Common myeloid progenitor, CD34-positive (primary cell): Measurements from ENCODE around the gene CDC42BPG.

Source experiments
- CTCF ChIA-PET: fragments of 350-600 bp; sonication (Branson Sonifier 250); formaldehyde crosslinking; loops from one replicate; lab custom pipeline; 2021; ENCODE audit warnings: antibody characterized with exemption; lab: Charles Lee
- POLR2A ChIA-PET: fragments of 350-600 bp; sonication (Branson Sonifier 250); formaldehyde crosslinking; loops from one replicate; lab custom pipeline; 2021; ENCODE audit warnings: antibody characterized with exemption; lab: Charles Lee
- DNase-seq, 3 donors: peaks; one replicate each; pipeline versions ENCODE4 v3.0.0 to v3.0.0-alpha.2; 2013
- H3K27ac ChIP-seq, 2 experiments: 1 replicate in 1 of 2; 2 replicates in 1 of 2; pipeline ENCODE4 v1.7.0; 2013; ENCODE audit warnings: inconsistent platforms in 2 of 2, low read length in 2 of 2, mild to moderate bottlenecking in 2 of 2, low read depth in 1 of 2, moderate library complexity in 1 of 2; ENCODE audit not compliant: severe bottlenecking in 2 of 2, insufficient read depth in 1 of 2, poor library complexity in 1 of 2
- H3K27me3 ChIP-seq, 5 experiments: replicated peaks in 2 of 5; 1 replicate in 3 of 5; 2 replicates in 2 of 5; pipeline versions ENCODE4 v1.6.1 to v1.7.0; 2013; ENCODE audit warnings: low read length in 4 of 5, mild to moderate bottlenecking in 2 of 5, moderate library complexity in 2 of 5, inconsistent platforms in 1 of 5; ENCODE audit not compliant: insufficient read depth in 5 of 5, control insufficient read depth in 4 of 5
- H3K36me3 ChIP-seq, 4 experiments: 1 replicate in 2 of 4; 2 replicates in 2 of 4; pipeline versions ENCODE4 v1.6.1 to v1.7.0; 2013; ENCODE audit warnings: low read length in 3 of 4, control low read depth in 1 of 4, mild to moderate bottlenecking in 1 of 4; ENCODE audit not compliant: control insufficient read depth in 4 of 4, insufficient read depth in 4 of 4
- H3K4me1 ChIP-seq, 4 experiments: 1 replicate in 3 of 4; 2 replicates in 1 of 4; pipeline versions ENCODE4 v1.6.1 to v1.7.1; 2013; ENCODE audit warnings: low read length in 3 of 4, mild to moderate bottlenecking in 3 of 4, control low read depth in 1 of 4, inconsistent platforms in 1 of 4, moderate library complexity in 1 of 4; ENCODE audit not compliant: control insufficient read depth in 4 of 4, insufficient read depth in 4 of 4; ENCODE audit errors: control extremely low read depth in 1 of 4
- H3K4me3 ChIP-seq, 7 experiments: 1 replicate in 4 of 7; 2 replicates in 3 of 7; pipeline versions ENCODE4 v1.5.1 to v1.7.0; 2013; ENCODE audit warnings: mild to moderate bottlenecking in 7 of 7, low read length in 6 of 7, moderate library complexity in 6 of 7, inconsistent platforms in 2 of 7, low read depth in 2 of 7, control low read depth in 1 of 7; ENCODE audit not compliant: insufficient read depth in 4 of 7, control insufficient read depth in 1 of 7; ENCODE audit errors: extremely low read depth in 1 of 7
- H3K9me3 ChIP-seq, 5 experiments: 1 replicate in 4 of 5; 2 replicates in 1 of 5; pipeline versions ENCODE4 v1.6.1 to v1.7.1; 2013; ENCODE audit warnings: low read length in 4 of 5, mild to moderate bottlenecking in 2 of 5, inconsistent platforms in 1 of 5, low read depth in 1 of 5, moderate library complexity in 1 of 5; ENCODE audit not compliant: control insufficient read depth in 4 of 5, insufficient read depth in 2 of 5; ENCODE audit errors: control extremely low read depth in 1 of 5
- WGBS: methylation state at CpG from one replicate; pipeline ENCODE4 v1.1.5; 2013; ENCODE audit not compliant: insufficient coverage; 5-methylcytosine and 5-hydroxymethylcytosine counted together

Gene CDC42BPG

DNA sequence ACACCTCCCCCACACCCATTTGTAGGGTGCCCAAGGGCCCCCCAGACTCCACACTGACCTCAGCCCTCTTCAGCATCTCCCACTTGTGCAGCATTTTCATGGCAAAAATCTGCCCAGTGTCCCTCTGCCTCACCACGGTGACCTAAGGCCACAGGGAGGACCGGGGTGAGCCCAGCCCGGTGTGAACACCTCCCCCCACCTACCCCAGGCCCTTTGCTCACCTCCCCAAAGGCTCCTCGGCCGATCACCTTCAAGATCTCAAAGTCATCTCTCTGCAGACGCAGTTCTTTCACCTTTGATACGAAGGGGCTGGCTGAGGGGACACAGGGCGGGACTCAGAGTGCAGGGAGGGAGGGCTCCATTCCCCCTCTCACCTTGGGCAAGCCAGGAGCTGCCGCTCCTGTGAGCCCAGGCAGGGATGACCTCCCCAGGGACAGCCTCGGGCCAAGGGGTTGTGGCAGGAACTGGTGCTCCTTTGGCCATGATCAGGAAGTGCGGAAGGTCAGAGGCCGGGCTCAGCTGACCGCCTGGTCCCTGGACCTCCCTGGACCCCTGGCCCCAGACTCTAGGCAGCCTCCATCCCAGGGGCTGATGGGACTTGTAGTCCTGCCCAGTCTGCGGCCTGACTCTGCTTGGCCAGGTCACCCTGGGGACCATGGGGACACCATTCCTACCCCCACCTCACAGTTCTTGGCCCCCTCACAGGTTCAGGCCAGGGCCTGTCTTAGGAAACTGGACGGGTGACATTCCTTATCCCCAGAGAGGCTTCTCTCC is 2.7 kb downstream of the CDC42BPG start:
- no peak for DNase-seq
- 93% methylated on average over 12 of the region's 15 CpGs for WGBS
- H3K27ac ChIP-seq = no peak overlapping the region

DNA sequence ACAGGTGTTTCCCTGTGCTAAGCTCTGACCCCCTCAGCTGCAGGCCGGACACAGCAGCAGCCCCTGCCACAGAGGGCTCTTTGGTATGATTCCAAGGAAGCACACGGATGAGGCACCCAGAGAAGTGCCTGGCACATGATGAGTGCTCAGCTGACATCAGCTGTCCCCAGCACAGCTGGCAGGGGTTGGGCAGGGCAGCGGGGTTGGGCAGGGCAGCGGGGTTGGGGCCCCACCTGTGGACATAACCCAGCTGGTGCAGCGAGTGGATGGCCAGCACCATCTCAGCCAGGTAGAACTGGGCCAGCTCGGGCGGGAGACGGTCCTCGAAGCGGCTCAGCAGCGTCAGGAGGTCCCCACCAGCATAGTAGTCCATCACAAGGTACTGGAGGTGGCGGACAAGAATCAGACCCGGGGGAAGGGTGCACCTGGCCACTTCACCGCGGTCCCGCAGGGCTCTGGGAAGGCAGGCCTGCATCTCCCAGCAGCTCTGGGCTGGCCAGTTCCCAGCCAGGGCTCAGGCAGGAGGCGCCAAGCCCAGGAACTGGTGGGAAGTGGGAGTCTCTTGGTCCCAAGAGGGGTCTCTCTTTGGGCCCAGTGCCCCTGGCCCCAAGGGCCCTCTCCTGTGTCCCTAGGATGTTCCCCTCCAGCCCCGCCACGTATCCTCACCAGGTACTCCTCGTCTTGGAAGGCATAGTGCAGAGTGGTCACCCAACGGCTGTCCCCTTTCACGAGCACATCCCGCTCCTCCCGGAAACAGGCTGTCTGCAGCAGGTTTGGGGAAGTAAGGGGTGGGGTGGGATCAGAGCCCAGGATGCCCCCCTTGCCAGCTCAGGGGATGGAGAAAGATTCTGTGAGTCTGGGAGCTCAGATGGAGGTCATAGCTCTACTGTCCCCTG is 4.3 kb downstream of the CDC42BPG start:
- CTCF ChIA-PET = interaction anchor here (0.7 to 33.3 kb wide), 6 partner anchors 8 to 52 kb away, joined by 3 to 1071 read pairs (median 4); partner anchors contain the start of gene EHD1

More for the DNA sequence above, 2.7 kb downstream of the CDC42BPG start:
- ChIA-PET POLR2A (no interaction called here), CTCF (interaction anchor here (16.1 to 33.3 kb wide), 2 partner anchors 23 to 48 kb away, joined by 268 to 1071 read pairs; partner anchors contain the start of gene EHD1)
- peaks cover 0 to 14% (median 2%) of the 10 kb centered on the region in 4 experiments for H3K36me3 ChIP-seq
- H3K4me3 ChIP-seq = no peak overlapping the region
- H3K4me1 ChIP-seq = peaks cover 0 to 13% (median 9%) of the 10 kb centered on the region in 4 experiments
- no peaks in the 10 kb centered on the region for H3K9me3 ChIP-seq
- no peaks in the 10 kb centered on the region for H3K27me3 ChIP-seq

DNA sequence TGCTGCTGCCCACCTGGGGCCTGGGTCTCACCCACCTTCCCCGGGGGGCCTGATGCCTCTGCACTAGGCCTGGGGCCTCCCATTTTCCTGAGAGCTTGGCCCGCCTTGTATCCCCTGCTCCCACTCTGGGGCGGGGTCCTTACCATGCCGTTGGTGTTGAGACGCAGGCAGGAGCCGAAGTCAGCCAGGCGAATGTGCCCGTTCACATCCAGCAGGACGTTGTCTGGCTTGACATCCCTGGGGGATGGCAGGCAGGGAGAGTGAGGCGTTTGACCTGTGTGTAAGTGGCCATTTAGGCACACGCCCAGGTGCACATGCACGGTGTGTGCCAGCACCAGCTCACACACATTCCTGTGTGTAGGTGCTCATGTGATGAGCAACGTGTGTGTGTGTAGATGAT is 5.1 kb downstream of the CDC42BPG start:
- Histone ChIP-seq H3K27me3 (no peaks in the 10 kb centered on the region), H3K9me3 (no peaks in the 10 kb centered on the region), H3K4me1 (peaks cover 0 to 10% (median 6%) of the 10 kb centered on the region in 4 experiments), H3K27ac (no peak overlapping the region), H3K4me3 (no peak overlapping the region), H3K36me3 (peaks cover 0 to 22% (median 2%) of the 10 kb centered on the region in 4 experiments)
- DNase-seq = no peak
- CTCF ChIA-PET = interaction anchor here (0.7 to 33.3 kb wide), 3 partner anchors 9 to 51 kb away, joined by 3 to 1071 read pairs (median 6); partner anchors contain the start of gene EHD1
- WGBS = 92% methylated on average over 8 of the region's 13 CpGs
- POLR2A ChIA-PET = no interaction called here

More for the DNA sequence above, 4.3 kb downstream of the CDC42BPG start:
- Histone ChIP-seq H3K27ac (no peak overlapping the region), H3K9me3 (no peaks in the 10 kb centered on the region), H3K4me3 (no peak overlapping the region), H3K36me3 (peaks cover 0 to 19% (median 2%) of the 10 kb centered on the region in 4 experiments), H3K4me1 (peaks cover 0 to 13% (median 8%) of the 10 kb centered on the region in 4 experiments), H3K27me3 (no peaks in the 10 kb centered on the region)
- 95% methylated on average over 18 of the region's 24 CpGs for WGBS
- POLR2A ChIA-PET = no interaction called here
- DNase-seq = no peak

DNA sequence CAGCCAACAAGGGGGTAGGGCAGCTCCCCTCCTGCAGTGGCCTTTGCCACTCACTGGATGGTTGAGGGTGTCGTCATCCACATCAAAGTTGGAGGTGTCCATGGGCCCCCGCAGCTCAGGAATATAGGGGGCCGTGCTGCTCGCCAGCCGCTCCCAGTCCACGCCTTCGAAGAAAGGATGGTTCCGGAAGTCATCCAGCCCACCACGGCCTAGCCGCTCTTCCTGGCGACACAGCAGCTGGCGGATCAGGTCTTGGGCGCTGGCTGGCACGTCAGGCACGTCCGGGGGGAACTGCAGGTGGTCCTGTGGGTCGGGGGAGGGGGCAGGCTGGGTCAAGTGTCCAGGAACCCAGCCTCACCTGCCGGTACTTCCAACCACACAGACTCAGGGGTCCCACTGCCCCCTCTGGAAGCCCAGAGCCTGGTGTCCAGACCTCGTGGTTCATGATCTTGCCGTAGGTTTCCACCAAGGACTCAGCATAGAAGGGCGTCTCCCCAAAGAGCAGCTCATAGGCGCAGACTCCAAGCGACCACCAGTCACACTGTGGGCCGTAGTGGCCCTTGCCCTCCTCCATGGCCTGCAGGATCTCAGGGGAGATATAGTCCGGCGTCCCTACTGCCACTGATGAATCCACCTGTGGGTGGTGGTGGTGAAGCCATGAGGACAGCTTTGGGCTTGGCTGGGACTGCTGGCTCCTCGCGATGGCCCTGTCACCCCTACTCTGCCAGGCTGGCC is 5.7 kb downstream of the CDC42BPG start:
- 96% methylated on average over 21 of the region's 28 CpGs for WGBS
- Histone ChIP-seq H3K27me3 (no peaks in the 10 kb centered on the region), H3K36me3 (peaks cover 0 to 28% (median 2%) of the 10 kb centered on the region in 4 experiments), H3K4me3 (no peak overlapping the region), H3K27ac (no peak overlapping the region), H3K9me3 (no peaks in the 10 kb centered on the region), H3K4me1 (peaks cover 0 to 6% (median 2%) of the 10 kb centered on the region in 4 experiments)
- POLR2A ChIA-PET = no interaction called here
- CTCF ChIA-PET = interaction anchor here (0.5 to 33.3 kb wide), 3 partner anchors 50 to 177 kb away, joined by 4 to 1071 read pairs (median 6); partner anchors contain the start of gene EHD1
- DNase-seq = no peak

DNA sequence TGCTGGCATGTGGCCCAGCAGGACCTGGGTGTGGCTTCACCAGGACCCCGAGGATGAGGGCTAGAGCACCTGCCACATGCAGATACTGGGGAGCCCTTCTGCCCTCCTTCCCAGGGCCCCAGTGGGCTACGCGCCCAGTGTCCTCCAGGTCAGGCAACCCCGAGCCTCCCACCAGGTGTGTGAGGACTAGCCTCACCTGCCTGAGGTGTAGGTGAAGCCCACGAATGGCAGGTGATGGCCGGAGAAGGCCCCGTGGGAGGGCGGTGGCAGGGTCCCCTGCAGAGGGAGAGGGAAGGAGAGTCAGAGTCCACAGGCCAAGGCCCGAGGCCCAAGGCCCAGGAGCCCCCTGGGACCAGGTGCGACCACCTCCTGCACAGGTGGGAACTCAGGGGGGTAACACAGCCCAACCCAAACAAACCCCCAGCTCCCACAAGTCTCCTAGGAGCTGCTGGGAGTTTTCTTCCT is 6.5 kb downstream of the CDC42BPG start:
- no peak overlapping the region for H3K27ac ChIP-seq
- H3K27me3 ChIP-seq = no peaks in the 10 kb centered on the region
- ChIA-PET POLR2A (no interaction called here), CTCF (interaction anchor here (33.3 kb wide), 1 partner anchor 52 kb away, joined by 1071 read pairs; the partner anchor contains the start of gene EHD1)
- peaks cover 0 to 4% (median 0%) of the 10 kb centered on the region in 4 experiments for H3K4me1 ChIP-seq
- 92% methylated on average over 5 of the region's 10 CpGs for WGBS
- no peak overlapping the region for H3K4me3 ChIP-seq
- H3K9me3 ChIP-seq = no peaks in the 10 kb centered on the region
- no peak for DNase-seq
- peaks cover 0 to 33% (median 3%) of the 10 kb centered on the region in 4 experiments for H3K36me3 ChIP-seq

DNA sequence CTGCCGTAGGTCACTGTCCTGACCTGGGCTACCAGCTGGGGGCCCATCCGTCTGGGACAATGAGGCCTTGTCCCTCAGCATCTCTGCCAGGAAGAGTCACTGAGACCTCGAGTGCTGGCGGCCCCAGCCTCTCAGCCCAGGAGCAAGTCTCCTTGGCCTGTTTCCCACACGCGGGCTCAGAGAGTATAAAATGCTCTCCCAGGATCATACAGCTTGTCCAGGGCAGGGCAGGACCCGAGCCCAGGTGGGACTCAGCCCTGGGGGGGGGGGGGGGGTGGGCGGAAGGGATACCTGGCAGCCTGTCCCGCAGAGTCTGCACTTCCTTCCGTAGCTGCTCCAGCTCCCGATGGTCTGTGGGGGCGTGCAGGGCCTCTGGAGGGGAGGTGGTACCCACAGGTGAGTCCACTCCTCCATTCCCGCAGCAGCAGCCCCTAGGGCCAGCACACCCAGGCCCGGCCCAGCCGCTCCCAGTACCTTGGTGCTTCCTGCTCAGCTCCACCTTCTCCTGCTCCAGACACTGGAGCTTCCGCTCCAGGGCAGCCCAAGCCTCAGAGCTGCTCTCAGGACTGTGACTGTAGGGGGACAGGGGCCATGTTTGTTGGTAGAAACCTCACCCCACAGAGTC is 7.9 kb downstream of the CDC42BPG start:
- POLR2A ChIA-PET = no interaction called here
- no peak overlapping the region for H3K4me3 ChIP-seq
- CTCF ChIA-PET = interaction anchor here (0.9 to 2.7 kb wide), 7 partner anchors 9 to 178 kb away, joined by 3 to 8 read pairs (median 3); no protein-coding TSS in a partner anchor
- no peaks in the 10 kb centered on the region for H3K9me3 ChIP-seq
- peaks cover 0 to 4% (median 0%) of the 10 kb centered on the region in 4 experiments for H3K4me1 ChIP-seq
- no peak overlapping the region for H3K27ac ChIP-seq
- peaks cover 0 to 41% (median 5%) of the 10 kb centered on the region in 4 experiments for H3K36me3 ChIP-seq
- 100% methylated on average over 12 of the region's 16 CpGs for WGBS
- DNase-seq = no peak
- H3K27me3 ChIP-seq = no peaks in the 10 kb centered on the region
